SK-N-SH (cell line): ENCODE data around the gene ATP8A2. TPM values are rescaled to one million over a fixed set of nuclear protein-coding genes. Genes with fewer than 3 reads are reported as not detected.

Experiments used
- CTCF ChIA-PET: fragments of 300-600, 350-600 bp; formaldehyde crosslinking; extraction: SDS; loops from one replicate; lab custom pipeline; 2021; lab: Yijun Ruan, JAX
- POLR2A ChIA-PET: fragments of 350-600 bp; sonication (Branson Sonifier 250); formaldehyde crosslinking; extraction: SDS; loops from one replicate; lab custom pipeline; 2020; ENCODE audit warnings: antibody characterized with exemption, inconsistent platforms; lab: Yijun Ruan, JAX
- DNase-seq: peaks from one replicate; pipeline ENCODE4 v3.0.0; 2012
- H2AFZ ChIP-seq: fragments of 200-600 bp; sonication (generic); 2 replicates; pipeline ENCODE4 v1.8.1; 2016; ENCODE audit warnings: antibody characterized with exemption, mild to moderate bottlenecking, low read depth
- H3F3A ChIP-seq: fragments of 200-600 bp; sonication (generic); replicated peaks from 2 replicates; pipeline ENCODE3; 2016; ENCODE audit warnings: antibody characterized with exemption, mild to moderate bottlenecking; ENCODE audit not compliant: insufficient read depth
- H3K27ac ChIP-seq, 2 experiments: fragments of 200-500 bp in 1 of 2; fragments of 200-600 bp in 1 of 2; sonication (Bioruptor generic) in 1 of 2; sonication (generic), shearing (Covaris generic) in 1 of 2; 2 replicates each; pipeline versions ENCODE4 v1.5.1 to v1.6.1; 2014 to 2016; ENCODE audit warnings: low read depth in 2 of 2, inconsistent platforms in 1 of 2, low read length in 1 of 2, mild to moderate bottlenecking in 1 of 2, mixed read lengths in 1 of 2
- H3K27me3 ChIP-seq: fragments of 200-600 bp; sonication (generic), shearing (Covaris generic); 2 replicates; pipeline ENCODE4 v1.6.1; 2016; ENCODE audit warnings: mixed run types; ENCODE audit not compliant: insufficient read depth
- H3K36me3 ChIP-seq, 2 experiments: fragments of 200-500 bp in 1 of 2; fragments of 200-600 bp in 1 of 2; sonication (Bioruptor generic) in 1 of 2; sonication (generic) in 1 of 2; replicated peaks in 1 of 2; 2 replicates each; pipeline versions ENCODE3 to v1.5.1; 2014 to 2016; ENCODE audit warnings: low read length in 1 of 2, mild to moderate bottlenecking in 1 of 2; ENCODE audit not compliant: insufficient read depth in 2 of 2, control insufficient read depth in 1 of 2
- H3K4me1 ChIP-seq, 2 experiments: fragments of 200-500 bp in 1 of 2; fragments of 200-600 bp in 1 of 2; sonication (Bioruptor generic) in 1 of 2; sonication (generic), shearing (Covaris generic) in 1 of 2; 2 replicates each; pipeline versions ENCODE4 v1.5.1 to v1.6.1; 2014 to 2016; ENCODE audit warnings: low read depth in 1 of 2, low read length in 1 of 2, mixed run types in 1 of 2; ENCODE audit not compliant: insufficient read depth in 2 of 2, control insufficient read depth in 1 of 2
- H3K4me2 ChIP-seq: fragments of 200-600 bp; sonication (generic), shearing (Covaris generic); 2 replicates; pipeline ENCODE4 v1.6.1; 2017; ENCODE audit warnings: mixed run types
- H3K4me3 ChIP-seq, 2 experiments: fragments of 200-500 bp in 1 of 2; fragments of 200-600 bp in 1 of 2; sonication (Bioruptor generic) in 1 of 2; sonication (generic), shearing (Covaris generic) in 1 of 2; 2 replicates each; pipeline versions ENCODE4 v1.5.1 to v1.8.1; 2014 to 2016; ENCODE audit warnings: low read depth in 2 of 2, inconsistent platforms in 1 of 2, low read length in 1 of 2, mild to moderate bottlenecking in 1 of 2, mixed read lengths in 1 of 2, moderate library complexity in 1 of 2
- H3K79me2 ChIP-seq: fragments of 200-600 bp; sonication (generic); 2 replicates; pipeline ENCODE4 v1.8.1; 2017; ENCODE audit warnings: mild to moderate bottlenecking; ENCODE audit not compliant: insufficient read depth
- H3K9ac ChIP-seq: fragments of 200-600 bp; sonication (generic); 2 replicates; pipeline ENCODE4 v1.6.1; 2017; ENCODE audit warnings: mixed run types
- H3K9me2 ChIP-seq: fragments of 200-600 bp; sonication (generic); 2 replicates; pipeline ENCODE4 v1.6.1; 2017; ENCODE audit warnings: mixed run types
- H3K9me3 ChIP-seq: fragments of 200-600 bp; sonication (generic); 2 replicates; pipeline ENCODE4 v1.6.1; 2017; ENCODE audit warnings: mixed run types, mild to moderate bottlenecking, moderate library complexity
- H4K20me1 ChIP-seq: fragments of 200-600 bp; sonication (generic); 2 replicates; pipeline ENCODE4 v1.6.1; 2017; ENCODE audit warnings: mild to moderate bottlenecking, mixed run types; ENCODE audit not compliant: insufficient read depth
- ELF1 ChIP-seq: IDR thresholded peaks from 2 replicates; pipeline ENCODE4 v1.4.0; 2012
- EP300 ChIP-seq, 2 experiments: IDR thresholded peaks; 2 replicates each; pipeline versions ENCODE4 v1.4.0 to v1.6.1; 2012; ENCODE audit warnings: borderline replicate concordance in 1 of 2, low read depth in 1 of 2, low read length in 1 of 2
- FOSL2 ChIP-seq: IDR thresholded peaks from 2 replicates; pipeline ENCODE4 v1.4.0; 2012; ENCODE audit warnings: low read depth, mild to moderate bottlenecking, moderate library complexity, borderline replicate concordance
- GATA2 ChIP-seq: sonication (generic); formaldehyde crosslinking; IDR thresholded peaks from 2 replicates; pipeline ENCODE4 v1.5.0; 2020; ENCODE audit warnings: mild to moderate bottlenecking, missing genetic modification reagents
- JUND ChIP-seq: IDR thresholded peaks from 2 replicates; pipeline ENCODE4 v1.4.0; 2012
- MEF2A ChIP-seq: IDR thresholded peaks from 2 replicates; pipeline ENCODE4 v1.4.0; 2012; ENCODE audit warnings: low read depth, borderline replicate concordance
- MXI1 ChIP-seq: IDR thresholded peaks from 2 replicates; pipeline ENCODE4 v1.6.1; 2012; ENCODE audit warnings: mild to moderate bottlenecking, low read depth, low read length, improper control_type of control experiment
- RAD21 ChIP-seq: IDR thresholded peaks from 2 replicates; pipeline ENCODE4 v1.6.1; 2012; ENCODE audit warnings: mild to moderate bottlenecking, low read length
- RFX5 ChIP-seq: IDR thresholded peaks from 2 replicates; pipeline ENCODE4 v1.6.1; 2012; ENCODE audit warnings: mild to moderate bottlenecking, improper control_type of control experiment, low read length
- RXRA ChIP-seq: IDR thresholded peaks from 2 replicates; pipeline ENCODE4 v1.4.0; 2012; ENCODE audit warnings: low read depth, mild to moderate bottlenecking, borderline replicate concordance
- SIN3A ChIP-seq: IDR thresholded peaks from 2 replicates; pipeline ENCODE4 v1.6.1; 2012; ENCODE audit warnings: low read depth, mild to moderate bottlenecking, low read length, moderate library complexity, borderline replicate concordance
- SMC3 ChIP-seq: IDR thresholded peaks from 2 replicates; pipeline ENCODE4 v1.6.1; 2012; ENCODE audit warnings: low read depth, low read length, improper control_type of control experiment
- TAF1 ChIP-seq: IDR thresholded peaks from 2 replicates; pipeline ENCODE4 v1.6.1; 2012; ENCODE audit warnings: low read depth, mild to moderate bottlenecking, low read length, moderate library complexity, borderline replicate concordance
- TEAD4 ChIP-seq: IDR thresholded peaks from 2 replicates; pipeline ENCODE4 v1.4.0; 2012; ENCODE audit warnings: mild to moderate bottlenecking, borderline replicate concordance; ENCODE audit not compliant: insufficient read depth
- WGBS: methylation state at CpG from one replicate; pipeline ENCODE4 v1.1.6; 2017; ENCODE audit warnings: low lambda C conversion rate; 5-methylcytosine and 5-hydroxymethylcytosine counted together
- polyA plus RNA-seq, 3 experiments: library from polyadenylated mRNA; depleted of rRNA; stranded (reverse); fragments of >200 nt; gene quantifications; 2 replicates each; pipeline ENCODE4 v1.2.3, GENCODE V29; 2012
- TF ChIP-seq, protein P1 (sequence below): IDR thresholded peaks from 2 replicates; pipeline ENCODE4 v1.4.0; 2012; ENCODE audit warnings: low read depth, borderline replicate concordance
- TF ChIP-seq, protein P2 (sequence below): IDR thresholded peaks from 2 replicates; pipeline ENCODE4; 2012
- TF ChIP-seq, protein P3 (sequence below): fragments of 150-350 bp; IDR thresholded peaks from 2 replicates; pipeline ENCODE4 v1.6.1; 2017; ENCODE audit warnings: antibody characterized with exemption, low read length, low read depth, borderline replicate concordance
- TF ChIP-seq, protein P4 (sequence below): fragments of 150-350 bp; IDR thresholded peaks from 2 replicates; pipeline ENCODE4 v1.6.1; 2016; ENCODE audit warnings: mild to moderate bottlenecking, low read depth, low read length

The ATP8A2 gene
- polyA plus RNA-seq, 1 of the 3 experiments (the other 2 are of a cell fraction): 0.02 TPM

DNA sequence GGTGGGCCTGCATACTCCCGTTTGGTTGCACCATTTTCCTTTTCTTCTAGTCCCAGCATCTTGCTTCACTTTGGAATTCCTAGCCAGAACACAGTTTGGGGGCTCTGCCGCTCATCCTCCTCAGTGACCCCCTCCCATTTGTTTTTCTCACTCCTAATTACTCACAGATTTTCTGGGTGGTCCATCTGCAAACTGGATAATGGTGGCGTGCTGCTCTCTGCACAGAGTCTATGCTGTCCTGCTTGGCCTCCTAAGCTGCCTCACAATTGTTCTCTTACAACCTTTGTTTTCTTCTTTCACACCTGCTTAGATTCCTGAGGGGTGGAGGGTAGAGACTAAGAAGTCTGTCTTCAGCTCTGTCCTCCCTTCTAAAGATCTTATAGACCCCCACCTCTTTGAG lies 599.3 kb downstream of the ATP8A2 start:
- no peaks in the 10 kb centered on the region for H4K20me1 ChIP-seq
- H3K9ac ChIP-seq: no peak overlapping the region
- peaks cover 0 to under 1% of the 10 kb centered on the region in 2 experiments; a peak in 2 of 4 replicates for H3K4me1 ChIP-seq
- no peaks in the 10 kb centered on the region for H3K9me3 ChIP-seq
- H3K4me3 ChIP-seq: no peak overlapping the region
- H3K27ac ChIP-seq: no peak overlapping the region
- H3K27me3 ChIP-seq: no peaks in the 10 kb centered on the region
- H2AFZ ChIP-seq: no peak overlapping the region
- 37% methylated on average over 3 of the region's 3 CpGs for WGBS
- DNase-seq: no peak
- no peaks in the 10 kb centered on the region for H3K36me3 ChIP-seq
- no peak overlapping the region for H3K4me2 ChIP-seq
- H3F3A ChIP-seq: no peaks in the 10 kb centered on the region
- no peaks in the 10 kb centered on the region for H3K9me2 ChIP-seq
- TF ChIP-seq JUND: no peak
- no peak for TF ChIP-seq FOSL2
- TF ChIP-seq SMC3: no peak
- no peak for TF ChIP-seq TEAD4
- TF ChIP-seq, protein P1, sequence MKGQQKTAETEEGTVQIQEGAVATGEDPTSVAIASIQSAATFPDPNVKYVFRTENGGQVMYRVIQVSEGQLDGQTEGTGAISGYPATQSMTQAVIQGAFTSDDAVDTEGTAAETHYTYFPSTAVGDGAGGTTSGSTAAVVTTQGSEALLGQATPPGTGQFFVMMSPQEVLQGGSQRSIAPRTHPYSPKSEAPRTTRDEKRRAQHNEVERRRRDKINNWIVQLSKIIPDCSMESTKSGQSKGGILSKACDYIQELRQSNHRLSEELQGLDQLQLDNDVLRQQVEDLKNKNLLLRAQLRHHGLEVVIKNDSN: no peak
- TF ChIP-seq ELF1: no peak
- no peak for TF ChIP-seq RAD21
- TF ChIP-seq, protein P2, sequence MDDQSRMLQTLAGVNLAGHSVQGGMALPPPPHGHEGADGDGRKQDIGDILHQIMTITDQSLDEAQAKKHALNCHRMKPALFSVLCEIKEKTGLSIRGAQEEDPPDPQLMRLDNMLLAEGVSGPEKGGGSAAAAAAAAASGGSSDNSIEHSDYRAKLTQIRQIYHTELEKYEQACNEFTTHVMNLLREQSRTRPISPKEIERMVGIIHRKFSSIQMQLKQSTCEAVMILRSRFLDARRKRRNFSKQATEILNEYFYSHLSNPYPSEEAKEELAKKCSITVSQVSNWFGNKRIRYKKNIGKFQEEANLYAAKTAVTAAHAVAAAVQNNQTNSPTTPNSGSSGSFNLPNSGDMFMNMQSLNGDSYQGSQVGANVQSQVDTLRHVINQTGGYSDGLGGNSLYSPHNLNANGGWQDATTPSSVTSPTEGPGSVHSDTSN: no peak
- TF ChIP-seq, all 33 proteins: peak for 0
- ChIA-PET POLR2A (no interaction called here), CTCF (interaction anchor here (1.5 kb wide), 1 partner anchor 55 kb away, joined by 4 read pairs; no protein-coding TSS in a partner anchor)
- no peaks in the 10 kb centered on the region for H3K79me2 ChIP-seq

DNA sequence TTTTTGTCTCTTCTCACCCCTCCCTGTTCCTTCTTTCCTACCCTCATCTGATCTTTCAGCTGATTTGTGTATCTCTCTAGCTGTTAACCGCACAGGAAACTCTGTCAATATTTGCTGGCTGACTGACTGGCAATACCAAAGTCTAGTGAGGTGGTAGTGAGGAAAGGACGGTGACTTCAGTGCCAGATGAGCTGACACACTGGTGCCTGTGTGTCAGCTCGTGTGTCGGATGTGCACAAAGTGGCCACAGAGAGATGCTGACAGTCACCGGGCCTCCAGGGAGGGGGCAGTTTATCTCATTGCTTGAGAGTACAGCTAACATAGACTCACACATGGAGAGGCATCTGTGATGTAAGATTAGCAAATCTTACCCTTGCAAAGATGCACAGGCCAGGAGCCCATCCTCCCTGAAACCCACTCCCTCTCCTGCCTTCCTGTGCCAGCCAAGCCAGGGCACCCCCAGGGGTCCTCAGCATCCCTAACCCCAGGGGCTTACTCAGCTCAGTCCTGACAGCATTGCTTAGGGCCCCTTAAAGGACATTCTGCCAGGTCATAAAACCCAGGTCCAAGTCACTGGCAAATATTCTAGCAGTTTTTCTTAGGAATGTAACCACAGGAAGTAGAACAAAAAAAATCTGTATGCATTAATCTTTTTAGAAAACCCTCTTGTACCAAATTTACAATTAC lies 599.8 kb downstream of the ATP8A2 start:
- Histone ChIP-seq H3K36me3 (no peaks in the 10 kb centered on the region), H3K79me2 (no peaks in the 10 kb centered on the region), H4K20me1 (no peaks in the 10 kb centered on the region), H3F3A (no peaks in the 10 kb centered on the region), H3K9me3 (no peaks in the 10 kb centered on the region), H3K4me2 (no peak overlapping the region), H3K9me2 (no peaks in the 10 kb centered on the region), H3K4me3 (no peak overlapping the region), H2AFZ (no peak overlapping the region), H3K9ac (no peak overlapping the region), H3K27ac (no peak overlapping the region)
- CTCF ChIA-PET: interaction anchor here (1.5 kb wide), 1 partner anchor 55 kb away, joined by 4 read pairs; no protein-coding TSS in a partner anchor
- POLR2A ChIA-PET: no interaction called here
- TF ChIP-seq RFX5 (no peak), GATA2 (CRISPR knock-in tag) (no peak), SIN3A (no peak), TEAD4 (no peak), RXRA (no peak), MEF2A (no peak), MXI1 (no peak), FOSL2 (no peak), TAF1 (no peak), EP300 (IDR thresholded peaks at IDR 0.05; ENCODE audit: borderline replicate concordance in 1 of 2, low read depth in 1 of 2, low read length in 1 of 2) (no peak)
- TF ChIP-seq, protein P3, sequence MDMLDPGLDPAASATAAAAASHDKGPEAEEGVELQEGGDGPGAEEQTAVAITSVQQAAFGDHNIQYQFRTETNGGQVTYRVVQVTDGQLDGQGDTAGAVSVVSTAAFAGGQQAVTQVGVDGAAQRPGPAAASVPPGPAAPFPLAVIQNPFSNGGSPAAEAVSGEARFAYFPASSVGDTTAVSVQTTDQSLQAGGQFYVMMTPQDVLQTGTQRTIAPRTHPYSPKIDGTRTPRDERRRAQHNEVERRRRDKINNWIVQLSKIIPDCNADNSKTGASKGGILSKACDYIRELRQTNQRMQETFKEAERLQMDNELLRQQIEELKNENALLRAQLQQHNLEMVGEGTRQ: no peak
- TF ChIP-seq, protein P4, sequence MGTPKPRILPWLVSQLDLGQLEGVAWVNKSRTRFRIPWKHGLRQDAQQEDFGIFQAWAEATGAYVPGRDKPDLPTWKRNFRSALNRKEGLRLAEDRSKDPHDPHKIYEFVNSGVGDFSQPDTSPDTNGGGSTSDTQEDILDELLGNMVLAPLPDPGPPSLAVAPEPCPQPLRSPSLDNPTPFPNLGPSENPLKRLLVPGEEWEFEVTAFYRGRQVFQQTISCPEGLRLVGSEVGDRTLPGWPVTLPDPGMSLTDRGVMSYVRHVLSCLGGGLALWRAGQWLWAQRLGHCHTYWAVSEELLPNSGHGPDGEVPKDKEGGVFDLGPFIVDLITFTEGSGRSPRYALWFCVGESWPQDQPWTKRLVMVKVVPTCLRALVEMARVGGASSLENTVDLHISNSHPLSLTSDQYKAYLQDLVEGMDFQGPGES: no peak
- TF ChIP-seq, protein P2: no peak
- TF ChIP-seq, all 33 proteins: peak for 0
- WGBS: 38% methylated on average over 5 of the region's 5 CpGs
- Histone ChIP-seq H3K27me3 (no peaks in the 10 kb centered on the region), H3K4me1 (no peaks in the 10 kb centered on the region; a peak in 1 of 4 replicates)
- no peak for DNase-seq
